Erythroblast (primary cell): ENCODE measurements around the gene TFEC.
"Not testable (repeated sequence)": the region's sequence is repeated elsewhere in the genome, so short reads cannot be mapped to it uniquely, and the experiment has no call there.

Experiments used
- DNase-seq, 2 experiments: peaks; one replicate each; lab custom pipeline; 2025; lab: John Stamatoyannopoulos, UW
- GATA1 ChIP-seq: IDR thresholded peaks from 2 replicates; pipeline ENCODE4 v1.6.1; 2011; ENCODE audit warnings: low read depth, mild to moderate bottlenecking, control low read depth, low read length, moderate library complexity
- POLR2A ChIP-seq: IDR thresholded peaks from 2 replicates; pipeline ENCODE4 v1.6.1; 2011; ENCODE audit warnings: mild to moderate bottlenecking, low read length

TFEC gene

GRCh38 chr7:116030651-116031276 lies at the start of gene TFEC:
TSS of gene TFEC (minus strand) at chr7:116030763. CDS start at chr7:115984441, 46,322 bp downstream.
- no peak for TF ChIP-seq POLR2A
- no peak for TF ChIP-seq GATA1
- DNase-seq: no peak

- no peak for TF ChIP-seq POLR2A
- no peak for TF ChIP-seq GATA1
- no peak for DNase-seq
Measured at GRCh38 chr7:116075351-116076145, 45.0 kb upstream of the TFEC start.

DNA sequence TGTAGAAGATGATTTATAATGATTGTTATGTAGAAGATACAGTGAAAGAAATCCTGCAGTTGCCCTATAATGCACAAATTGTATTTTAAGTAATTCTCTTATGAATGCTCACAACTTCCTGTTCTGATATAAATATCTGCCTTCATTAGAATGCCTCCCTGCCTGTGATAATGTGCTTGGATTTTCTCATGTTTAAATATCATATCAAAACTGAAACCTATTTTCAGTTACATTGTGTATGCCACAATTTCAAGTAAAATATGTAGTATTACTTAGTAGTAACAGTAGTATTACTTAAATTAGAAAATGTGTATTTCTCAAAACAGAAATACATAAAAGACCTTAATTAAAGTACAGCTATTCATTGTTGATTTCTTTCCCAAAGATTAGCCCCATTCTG lies 41.1 kb upstream of the TFEC start:
- TF ChIP-seq POLR2A (no peak), GATA1 (no peak)
- DNase-seq: no peak

DNA sequence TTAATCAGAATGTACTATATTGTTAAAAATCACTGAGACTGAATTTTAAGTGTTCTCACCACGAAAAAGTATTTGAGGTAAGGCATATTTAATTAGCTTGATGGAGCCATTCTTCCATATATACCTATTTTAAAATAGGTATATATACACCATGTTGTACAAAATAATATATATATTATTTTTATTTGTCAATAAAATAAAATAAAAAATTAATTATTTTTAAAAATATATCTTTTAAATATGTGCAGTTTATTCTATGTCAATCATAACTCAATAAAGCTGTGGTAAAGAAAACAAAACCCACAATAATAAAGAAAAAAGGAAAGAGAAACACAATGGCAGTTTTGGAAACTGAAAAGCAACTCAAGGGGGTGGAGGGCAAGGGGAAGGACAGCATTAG lies 33.6 kb upstream of the TFEC start:
- DNase-seq: no peak

GRCh38 chr7:116062666-116063065 lies 32.1 kb upstream of the TFEC start:
- no peak for DNase-seq
- TF ChIP-seq GATA1 (no peak), POLR2A (no peak)

More for the DNA sequence above, 33.6 kb upstream of the TFEC start:
- TF ChIP-seq GATA1 (no peak), POLR2A (no peak)

- no peak for DNase-seq
- TF ChIP-seq POLR2A: no peak
- TF ChIP-seq GATA1: no peak
Measured at GRCh38 chr7:116052006-116052405, 21.4 kb upstream of the TFEC start.

DNA sequence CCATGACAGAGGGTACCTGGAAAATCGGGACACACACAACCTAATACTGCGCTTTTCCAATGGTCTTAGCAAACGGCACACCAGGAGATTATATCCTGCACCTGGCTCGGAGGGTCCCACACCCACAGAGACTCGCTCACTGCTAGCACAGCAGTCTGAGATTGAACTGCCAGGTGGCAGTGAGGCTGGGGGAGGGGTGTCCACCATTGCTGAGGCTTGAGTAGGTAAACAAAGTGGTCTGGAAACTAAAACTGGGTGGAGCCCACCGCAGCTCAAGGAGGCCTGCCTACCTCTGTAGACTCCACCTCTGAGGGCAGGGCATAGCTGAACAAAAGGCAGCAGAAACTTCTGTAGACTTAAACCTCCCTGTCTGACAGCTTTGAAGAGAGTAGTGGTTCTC lies 16.7 kb upstream of the TFEC start:
- DNase-seq: not testable (repeated sequence)

DNA sequence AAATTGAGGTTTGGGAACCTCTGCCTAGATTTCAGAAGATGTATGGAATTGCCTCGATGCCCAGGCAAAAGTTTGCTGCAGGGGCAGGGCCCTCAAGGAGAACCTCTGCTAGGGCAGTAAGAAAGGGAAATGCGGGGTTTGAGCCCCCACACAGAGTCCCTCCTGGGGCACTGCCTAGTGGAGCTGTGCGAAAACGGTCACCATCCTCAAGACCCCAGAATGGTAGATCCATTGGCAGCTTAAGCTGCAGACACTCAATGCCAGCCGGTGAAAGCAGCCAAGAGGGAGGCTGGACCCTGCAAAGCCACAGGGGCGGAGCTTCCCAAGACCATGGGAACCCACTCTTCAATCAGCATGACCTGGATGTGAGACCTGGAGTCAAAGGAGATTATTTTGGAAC lies 15.0 kb upstream of the TFEC start:
- no peak for TF ChIP-seq POLR2A
- TF ChIP-seq GATA1: no peak
- DNase-seq: no peak

DNA sequence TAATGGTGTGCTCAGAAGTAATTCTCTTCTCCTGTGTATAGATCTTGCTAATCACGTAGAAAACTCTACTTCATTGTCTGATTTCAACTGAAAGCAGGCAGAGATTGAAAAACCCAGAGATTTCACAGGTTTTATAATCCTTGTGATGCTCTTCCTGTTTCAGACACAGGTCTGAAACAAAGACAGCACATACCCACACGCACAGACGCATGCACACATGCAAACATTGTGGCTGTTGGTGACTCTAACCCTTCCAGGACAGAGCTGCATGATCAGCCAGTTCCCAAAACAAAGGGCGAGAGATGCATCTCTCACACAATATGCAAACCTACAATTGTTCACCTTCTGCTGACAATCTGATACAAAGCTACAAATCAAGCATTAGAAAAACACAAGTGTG lies 11.1 kb upstream of the TFEC start:
- TF ChIP-seq POLR2A (no peak), GATA1 (no peak)
- no peak for DNase-seq

GRCh38 chr7:116037401-116037800 lies 6.8 kb upstream of the TFEC start:
- TF ChIP-seq POLR2A (no peak), GATA1 (no peak)
- DNase-seq: no peak

DNA sequence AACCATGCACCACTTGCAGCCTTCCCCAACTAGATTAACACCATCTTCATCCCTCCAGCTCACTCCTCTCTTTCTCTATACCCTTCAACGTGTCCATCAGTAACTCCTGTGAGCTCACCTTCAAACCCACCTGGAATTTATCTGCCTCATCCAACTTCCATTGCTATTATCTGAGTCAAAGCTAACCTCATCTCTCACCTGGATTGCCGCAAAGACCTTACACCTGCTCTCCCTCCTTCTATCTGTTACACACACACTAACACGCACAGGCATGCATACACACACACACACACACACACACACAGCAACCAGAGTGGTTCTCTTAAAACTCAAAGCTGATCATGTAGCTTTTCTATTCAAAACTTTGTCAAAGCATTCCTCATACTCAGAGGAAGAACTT lies 3.8 kb upstream of the TFEC start:
- DNase-seq: no peak
- TF ChIP-seq POLR2A (no peak), GATA1 (no peak)

- no peak for TF ChIP-seq GATA1
- TF ChIP-seq POLR2A: no peak
- DNase-seq: no peak
Measured at GRCh38 chr7:116032886-116033285, 2.3 kb upstream of the TFEC start.

GRCh38 chr7:116028787-116029186 lies 1.8 kb downstream of the TFEC start:
- no peak for TF ChIP-seq GATA1
- no peak for TF ChIP-seq POLR2A
- no peak for DNase-seq

- TF ChIP-seq POLR2A (no peak), GATA1 (no peak)
Measured at GRCh38 chr7:116027786-116028185, 2.8 kb downstream of the TFEC start.

More at GRCh38 chr7:116027786-116028185, 2.8 kb downstream of the TFEC start:
- DNase-seq: no peak
